ENCODE measurements around the gene KIF18A.

DNA sequence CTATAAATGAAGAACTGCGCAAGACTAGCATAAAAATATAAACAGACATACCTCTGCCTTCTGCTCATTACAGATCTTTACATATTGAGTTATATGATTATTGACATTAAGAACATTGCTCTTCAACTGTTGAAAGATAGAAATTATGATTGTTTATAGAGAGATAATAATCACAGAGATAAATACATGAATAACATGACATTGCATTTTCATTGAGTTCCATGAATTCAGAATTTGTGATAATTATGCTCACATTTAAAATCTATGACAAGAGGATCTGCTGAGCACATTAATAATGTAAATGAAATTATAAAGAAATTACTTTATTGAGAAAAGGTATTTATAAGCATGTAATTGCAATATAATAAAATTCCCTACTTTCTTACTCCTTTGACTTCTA lies 24.8 kb downstream of the KIF18A start:
- TF ChIP-seq GATA3 (IDR thresholded peaks at IDR 0.05; ENCODE audit: low read depth, low read length) (no peak), GATA2 (IDR thresholded peaks at IDR 0.05; ENCODE audit: low read depth, low read length) (no peak)

All from SH-SY5Y (cell line).